ENCODE results near the gene ZNF385B.

DNA sequence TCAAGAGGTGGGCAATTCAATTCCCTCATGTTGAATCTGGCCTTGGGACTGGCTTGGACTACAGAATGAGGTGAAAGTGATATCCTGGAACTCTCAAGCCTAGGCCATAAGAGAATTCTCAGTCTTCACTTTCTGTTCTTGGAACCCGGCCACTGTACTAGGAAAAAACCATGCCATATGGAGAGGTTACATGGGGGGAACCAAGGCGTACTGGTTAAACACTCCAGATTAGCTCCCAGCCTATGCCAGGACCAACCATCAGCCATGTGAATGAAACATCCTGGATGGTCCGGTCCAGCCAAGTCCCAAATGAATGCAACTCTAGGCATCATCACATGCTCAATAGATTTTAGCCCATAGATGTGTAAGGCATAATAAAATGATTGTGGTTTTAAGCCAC, 56.4 kb downstream of the ZNF385B start:
- TF ChIP-seq, protein P1, sequence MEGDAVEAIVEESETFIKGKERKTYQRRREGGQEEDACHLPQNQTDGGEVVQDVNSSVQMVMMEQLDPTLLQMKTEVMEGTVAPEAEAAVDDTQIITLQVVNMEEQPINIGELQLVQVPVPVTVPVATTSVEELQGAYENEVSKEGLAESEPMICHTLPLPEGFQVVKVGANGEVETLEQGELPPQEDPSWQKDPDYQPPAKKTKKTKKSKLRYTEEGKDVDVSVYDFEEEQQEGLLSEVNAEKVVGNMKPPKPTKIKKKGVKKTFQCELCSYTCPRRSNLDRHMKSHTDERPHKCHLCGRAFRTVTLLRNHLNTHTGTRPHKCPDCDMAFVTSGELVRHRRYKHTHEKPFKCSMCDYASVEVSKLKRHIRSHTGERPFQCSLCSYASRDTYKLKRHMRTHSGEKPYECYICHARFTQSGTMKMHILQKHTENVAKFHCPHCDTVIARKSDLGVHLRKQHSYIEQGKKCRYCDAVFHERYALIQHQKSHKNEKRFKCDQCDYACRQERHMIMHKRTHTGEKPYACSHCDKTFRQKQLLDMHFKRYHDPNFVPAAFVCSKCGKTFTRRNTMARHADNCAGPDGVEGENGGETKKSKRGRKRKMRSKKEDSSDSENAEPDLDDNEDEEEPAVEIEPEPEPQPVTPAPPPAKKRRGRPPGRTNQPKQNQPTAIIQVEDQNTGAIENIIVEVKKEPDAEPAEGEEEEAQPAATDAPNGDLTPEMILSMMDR (IDR thresholded peaks at IDR 0.05; ENCODE audit: low read depth, low read length): no peak
- no peak for TF ChIP-seq EZH2phosphoT487 (IDR thresholded peaks at IDR 0.05; ENCODE audit: low read depth)
